Testis (tissue), 3 donors: ENCODE results near the gene ADD1. TPM values are rescaled to one million over a fixed set of nuclear protein-coding genes. Genes with fewer than 3 reads are reported as not detected.

Experiments used
- DNase-seq: peaks from one replicate; pipeline ENCODE4 v3.0.0-alpha.2; 2019
- H3K27ac ChIP-seq, 2 donors: fragments of 200-600 bp; sonication (generic); one replicate each; pipeline ENCODE4 v1.5.1; 2019
- H3K27me3 ChIP-seq: fragments of 200-600 bp; sonication (generic); one replicate; pipeline ENCODE4 v1.5.1; 2019
- H3K36me3 ChIP-seq: fragments of 200-600 bp; sonication (generic); one replicate; pipeline ENCODE4 v1.5.1; 2017; ENCODE audit warnings: low read depth; ENCODE audit errors: missing control alignments
- H3K4me1 ChIP-seq: fragments of 200-600 bp; sonication (generic); one replicate; pipeline ENCODE4 v1.5.1; 2019
- H3K4me3 ChIP-seq, 2 donors: fragments of 200-600 bp; sonication (generic); one replicate each; pipeline ENCODE4 v1.5.1; 2017 to 2019
- H3K9me3 ChIP-seq: fragments of 200-600 bp; sonication (generic); one replicate; pipeline ENCODE4 v1.5.1; 2017
- CTCF ChIP-seq, 3 experiments: fragments of 450-650 bp in 2 of 3; fragments of 200-600 bp in 1 of 3; sonication (generic) in 1 of 3; IDR thresholded peaks; one replicate each; pipeline ENCODE4 v1.5.1; 2016 to 2019; ENCODE audit warnings: antibody characterized with exemption in 3 of 3, mild to moderate bottlenecking in 2 of 3, moderate library complexity in 1 of 3
- POLR2A ChIP-seq: fragments of 450-650 bp; IDR thresholded peaks from one replicate; pipeline ENCODE4 v1.6.1; 2017; ENCODE audit warnings: antibody characterized with exemption, mild to moderate bottlenecking, moderate library complexity
- WGBS, 2 donors: methylation state at CpG; one replicate each; pipeline ENCODE4 v1.1.5; 2018; 5-methylcytosine and 5-hydroxymethylcytosine counted together
- intact Hi-C: fragments of 100-400 bp; cut with DNase I; formaldehyde crosslinking; loops from one replicate; pipeline ENCODE4 v1.15.1; 2023; ENCODE audit warnings: low total_unique reads
- polyA plus RNA-seq: library from polyadenylated mRNA; stranded (reverse); fragments of 350-450 nt; fragmentation: Illumina TruSeq; extraction: RNeasy Lipid Tissue Mini Kit (QIAGEN cat#74804); gene quantifications from one replicate; pipeline ENCODE4 v1.2.3, GENCODE V29; 2014; ENCODE audit warnings: low read depth, low replicate concordance; ENCODE audit not compliant: insufficient read depth
- total RNA-seq, 2 donors: library from RNA; depleted of rRNA; stranded (reverse); fragments of >200 nt; gene quantifications; one replicate each; pipeline ENCODE4 v1.2.3, GENCODE V29; 2016

Gene ADD1
- total and polyA plus RNA-seq, 3 donors from 2014 or later = 233 to 355 (median 318) TPM

GRCh38 chr4:2866891-2867290, 23.2 kb downstream of the ADD1 start:
- Histone ChIP-seq H3K36me3 (no peaks in the 10 kb centered on the region), H3K27ac (peak overlapping the region in 1 of 2 donors; percentile 68), H3K27me3 (no peaks in the 10 kb centered on the region), H3K4me1 (peaks cover 74% of the 10 kb centered on the region), H3K4me3 (no peak overlapping the region), H3K9me3 (no peaks in the 10 kb centered on the region)
- TF ChIP-seq CTCF (IDR thresholded peaks at IDR 0.05) (no peak), POLR2A (no peak)
- WGBS, 2 donors = 80 to 83% methylated on average over 5 of the region's 5 CpGs
- intact Hi-C loops = no loop called here
- DNase-seq = no peak

GRCh38 chr4:2867758-2868491, 24.3 kb downstream of the ADD1 start:
- H3K4me1 ChIP-seq = peaks cover 64% of the 10 kb centered on the region
- WGBS, 2 donors = 21 to 35% methylated on average over 8 to 10 of the region's 10 CpGs
- H3K27me3 ChIP-seq = no peaks in the 10 kb centered on the region
- no peak for TF ChIP-seq CTCF (IDR thresholded peaks at IDR 0.05)
- TF ChIP-seq POLR2A = no peak
- no peaks in the 10 kb centered on the region for H3K36me3 ChIP-seq
- intact Hi-C loops = no loop called here
- DNase-seq = peak; percentile 57
- H3K9me3 ChIP-seq = no peaks in the 10 kb centered on the region
- H3K4me3 ChIP-seq = no peak overlapping the region
- peak overlapping the region; percentile 14 to 68 for H3K27ac ChIP-seq

- no peak for DNase-seq
- intact Hi-C loops = no loop called here
- WGBS, 2 donors = 53 to 54% methylated on average over 12 of the region's 12 CpGs
Observed at GRCh38 chr4:2868877-2869487, 25.3 kb downstream of the ADD1 start.

GRCh38 chr4:2869659-2870058, 26.0 kb downstream of the ADD1 start:
- H3K4me3 ChIP-seq = no peak overlapping the region
- intact Hi-C loops = no loop called here
- no peaks in the 10 kb centered on the region for H3K36me3 ChIP-seq
- DNase-seq = no peak
- H3K4me1 ChIP-seq = peaks cover 59% of the 10 kb centered on the region
- H3K9me3 ChIP-seq = no peaks in the 10 kb centered on the region
- H3K27me3 ChIP-seq = no peaks in the 10 kb centered on the region
- H3K27ac ChIP-seq = peak overlapping the region in 1 of 2 donors; percentile 68
- TF ChIP-seq POLR2A (no peak), CTCF (IDR thresholded peaks at IDR 0.05) (no peak)
- WGBS, 2 donors = 52 to 55% methylated on average over 6 of the region's 6 CpGs

More at GRCh38 chr4:2868877-2869487, 25.3 kb downstream of the ADD1 start:
- Histone ChIP-seq H3K9me3 (no peaks in the 10 kb centered on the region), H3K36me3 (no peaks in the 10 kb centered on the region), H3K27ac (peak overlapping the region; percentile 14 to 68), H3K27me3 (no peaks in the 10 kb centered on the region), H3K4me1 (peaks cover 59% of the 10 kb centered on the region), H3K4me3 (no peak overlapping the region)
- no peak for TF ChIP-seq POLR2A

- TF ChIP-seq CTCF (IDR thresholded peaks at IDR 0.05) = no peak
- no peak for TF ChIP-seq POLR2A
- WGBS, 2 donors = 34 to 46% methylated on average over 2 of the region's 2 CpGs
- intact Hi-C loops = no loop called here
Observed at GRCh38 chr4:2870082-2870481, 26.4 kb downstream of the ADD1 start.

More at GRCh38 chr4:2870082-2870481, 26.4 kb downstream of the ADD1 start:
- H3K27ac ChIP-seq = peak overlapping the region in 1 of 2 donors; percentile 68
- no peak for DNase-seq
- no peak overlapping the region for H3K4me3 ChIP-seq
- H3K36me3 ChIP-seq = no peaks in the 10 kb centered on the region
- no peaks in the 10 kb centered on the region for H3K9me3 ChIP-seq
- peaks cover 57% of the 10 kb centered on the region for H3K4me1 ChIP-seq
- no peaks in the 10 kb centered on the region for H3K27me3 ChIP-seq
